ENCODE data around the gene ADAM12.

- TF ChIP-seq CTCF (IDR thresholded peaks at IDR 0.05; ENCODE audit: poor library complexity, severe bottlenecking) (no peak), MXI1 (conservative IDR thresholded peaks at IDR 0.05; ENCODE audit: poor library complexity, severe bottlenecking) (no peak), SMC3 (conservative IDR thresholded peaks at IDR 0.05; ENCODE audit: poor library complexity) (no peak)
These were observed 255.1 kb downstream of the ADAM12 start for GRCh38 chr10:126133082-126133620.
